ENCODE measurements around the gene NHLRC4.

Gene NHLRC4

GRCh38 chr16:590815-591200 is 24.0 kb downstream of the NHLRC4 start:
- TF ChIP-seq CTCF (conservative IDR thresholded peaks at IDR 0.05; ENCODE audit: control insufficient read depth, insufficient read depth, low read depth, low read length): no peak
- H3K4me3 ChIP-seq (ENCODE audit: control insufficient read depth, low read depth, low read length): peak overlapping the region; percentile 76
- no peak for DNase-seq (ENCODE audit: low read depth)

- DNase-seq (ENCODE audit: low read depth): no peak
- TF ChIP-seq CTCF (conservative IDR thresholded peaks at IDR 0.05; ENCODE audit: control insufficient read depth, insufficient read depth, low read depth, low read length): no peak
- peak overlapping the region; percentile 76 for H3K4me3 ChIP-seq (ENCODE audit: control insufficient read depth, low read depth, low read length)
Observed at GRCh38 chr16:591231-591630, 24.4 kb downstream of the NHLRC4 start.

GRCh38 chr16:591892-592517 is 25.2 kb downstream of the NHLRC4 start:
- TF ChIP-seq CTCF (conservative IDR thresholded peaks at IDR 0.05; ENCODE audit: control insufficient read depth, insufficient read depth, low read depth, low read length): no peak
- DNase-seq (ENCODE audit: low read depth): no peak
- no peak overlapping the region for H3K4me3 ChIP-seq (ENCODE audit: control insufficient read depth, low read depth, low read length)

- peak; percentile 36 for DNase-seq (ENCODE audit: low read depth)
- no peak overlapping the region for H3K4me3 ChIP-seq (ENCODE audit: control insufficient read depth, low read depth, low read length)
- TF ChIP-seq CTCF (conservative IDR thresholded peaks at IDR 0.05; ENCODE audit: control insufficient read depth, insufficient read depth, low read depth, low read length): no peak
Observed at GRCh38 chr16:592518-593306, 25.9 kb downstream of the NHLRC4 start.

- no peak overlapping the region for H3K4me3 ChIP-seq (ENCODE audit: control insufficient read depth, low read depth, low read length)
- no peak for DNase-seq (ENCODE audit: low read depth)
- TF ChIP-seq CTCF (conservative IDR thresholded peaks at IDR 0.05; ENCODE audit: control insufficient read depth, insufficient read depth, low read depth, low read length): no peak
Observed at GRCh38 chr16:593406-593805, 26.6 kb downstream of the NHLRC4 start.

- TF ChIP-seq CTCF (conservative IDR thresholded peaks at IDR 0.05; ENCODE audit: control insufficient read depth, insufficient read depth, low read depth, low read length): no peak
- no peak for DNase-seq (ENCODE audit: low read depth)
- H3K4me3 ChIP-seq (ENCODE audit: control insufficient read depth, low read depth, low read length): no peak overlapping the region
Observed at GRCh38 chr16:593807-594206, 27.0 kb downstream of the NHLRC4 start.
